GM21515 (cell line): Measurements from ENCODE around the gene PCDH9.

Experiments used
- ATAC-seq: cut with Tn5 transposase; IDR thresholded peaks from one replicate; pipeline ENCODE4 v1.9.1; 2021; ENCODE audit not compliant: unreplicated experiment

Gene PCDH9, protein sequence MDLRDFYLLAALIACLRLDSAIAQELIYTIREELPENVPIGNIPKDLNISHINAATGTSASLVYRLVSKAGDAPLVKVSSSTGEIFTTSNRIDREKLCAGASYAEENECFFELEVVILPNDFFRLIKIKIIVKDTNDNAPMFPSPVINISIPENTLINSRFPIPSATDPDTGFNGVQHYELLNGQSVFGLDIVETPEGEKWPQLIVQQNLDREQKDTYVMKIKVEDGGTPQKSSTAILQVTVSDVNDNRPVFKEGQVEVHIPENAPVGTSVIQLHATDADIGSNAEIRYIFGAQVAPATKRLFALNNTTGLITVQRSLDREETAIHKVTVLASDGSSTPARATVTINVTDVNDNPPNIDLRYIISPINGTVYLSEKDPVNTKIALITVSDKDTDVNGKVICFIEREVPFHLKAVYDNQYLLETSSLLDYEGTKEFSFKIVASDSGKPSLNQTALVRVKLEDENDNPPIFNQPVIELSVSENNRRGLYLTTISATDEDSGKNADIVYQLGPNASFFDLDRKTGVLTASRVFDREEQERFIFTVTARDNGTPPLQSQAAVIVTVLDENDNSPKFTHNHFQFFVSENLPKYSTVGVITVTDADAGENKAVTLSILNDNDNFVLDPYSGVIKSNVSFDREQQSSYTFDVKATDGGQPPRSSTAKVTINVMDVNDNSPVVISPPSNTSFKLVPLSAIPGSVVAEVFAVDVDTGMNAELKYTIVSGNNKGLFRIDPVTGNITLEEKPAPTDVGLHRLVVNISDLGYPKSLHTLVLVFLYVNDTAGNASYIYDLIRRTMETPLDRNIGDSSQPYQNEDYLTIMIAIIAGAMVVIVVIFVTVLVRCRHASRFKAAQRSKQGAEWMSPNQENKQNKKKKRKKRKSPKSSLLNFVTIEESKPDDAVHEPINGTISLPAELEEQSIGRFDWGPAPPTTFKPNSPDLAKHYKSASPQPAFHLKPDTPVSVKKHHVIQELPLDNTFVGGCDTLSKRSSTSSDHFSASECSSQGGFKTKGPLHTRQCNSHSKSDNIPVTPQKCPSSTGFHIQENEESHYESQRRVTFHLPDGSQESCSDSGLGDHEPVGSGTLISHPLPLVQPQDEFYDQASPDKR (N-terminal part only)

DNA sequence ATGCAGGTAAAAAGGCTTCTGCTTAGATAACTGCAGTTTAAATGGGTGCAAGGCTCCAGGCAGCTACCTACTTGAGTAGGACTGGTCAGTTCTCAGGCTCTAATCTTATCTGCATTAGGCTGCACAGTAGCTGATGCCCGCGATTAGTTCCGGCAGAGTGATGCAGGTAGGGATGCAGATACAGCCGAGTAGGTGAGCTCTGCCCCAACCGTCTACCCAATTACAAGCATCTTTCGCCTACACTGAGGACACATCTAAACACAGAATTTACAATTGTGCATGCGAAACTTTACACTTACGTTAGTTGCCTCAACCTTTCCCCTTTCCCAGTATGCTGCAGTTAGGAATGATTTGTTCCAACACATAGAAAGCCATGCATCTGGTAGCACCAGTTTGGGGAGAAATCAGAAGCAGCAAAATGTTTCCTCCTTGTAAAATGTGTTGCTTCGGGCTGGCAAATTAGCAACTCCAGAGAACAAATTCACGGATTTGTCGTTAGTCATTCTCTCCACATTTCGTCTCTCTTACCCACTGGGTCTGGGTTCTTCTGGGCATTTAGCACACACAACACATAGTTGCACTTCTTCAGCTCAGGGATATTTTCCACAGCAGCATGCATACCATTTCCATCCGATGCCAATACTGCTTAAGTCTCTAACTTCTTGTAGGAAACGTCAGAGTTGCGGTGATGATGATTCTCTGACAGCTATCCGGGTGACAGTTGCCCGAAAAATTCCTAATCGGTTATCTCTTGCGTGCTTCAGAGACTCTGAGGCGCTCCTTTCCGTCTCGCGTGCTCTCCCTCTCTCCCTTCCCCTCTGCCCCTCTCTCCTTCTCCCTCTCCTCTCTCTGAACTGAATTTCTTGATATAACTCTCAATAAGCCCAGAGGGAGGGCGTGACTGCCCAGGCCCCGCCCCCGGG is at the start of gene PCDH9:
TSS of gene PCDH9 (minus strand) at position 856 of the 923 bp plus-strand sequence. CDS start 1,896 bp downstream, outside the sequence.
- peak; percentile 2 for ATAC-seq

DNA sequence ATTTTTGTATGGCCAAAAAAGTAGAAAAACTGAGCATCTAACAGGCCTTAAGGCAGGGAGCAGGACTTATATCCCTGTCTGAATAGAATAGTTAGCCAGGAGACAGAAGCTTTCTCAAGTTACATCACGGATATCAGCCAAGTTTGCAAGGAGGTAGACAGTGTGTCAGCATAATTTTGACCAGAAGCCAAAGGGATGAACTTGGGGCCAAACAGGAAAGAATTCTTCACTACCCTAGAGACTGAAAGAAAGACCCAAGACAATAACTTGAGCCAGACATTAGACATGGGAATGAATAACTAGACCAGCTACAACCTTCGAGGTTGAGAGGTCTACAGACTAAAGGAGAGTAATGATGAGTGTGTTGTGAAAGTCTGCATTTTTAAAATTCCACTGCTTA is 48.1 kb upstream of the PCDH9 start:
- no peak for ATAC-seq

DNA sequence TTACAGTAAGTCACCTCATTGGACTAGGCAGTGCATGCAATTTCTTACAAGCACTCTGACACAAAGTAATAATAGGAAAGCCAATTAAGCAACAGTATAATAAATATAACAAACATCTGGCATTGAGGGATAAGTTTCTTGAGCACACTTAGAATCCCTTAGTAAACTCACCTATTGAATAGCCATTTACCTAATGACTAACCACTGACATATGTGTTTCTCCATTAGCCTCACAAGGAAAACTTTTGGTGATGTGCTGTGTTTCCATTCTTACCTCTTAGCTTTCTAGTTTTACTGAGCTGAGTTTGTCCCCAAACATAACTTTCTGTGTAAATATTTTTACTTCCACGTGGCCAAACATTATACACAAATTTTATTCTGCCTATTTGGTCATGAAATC is 47.4 kb upstream of the PCDH9 start:
- ATAC-seq, result no peak

DNA sequence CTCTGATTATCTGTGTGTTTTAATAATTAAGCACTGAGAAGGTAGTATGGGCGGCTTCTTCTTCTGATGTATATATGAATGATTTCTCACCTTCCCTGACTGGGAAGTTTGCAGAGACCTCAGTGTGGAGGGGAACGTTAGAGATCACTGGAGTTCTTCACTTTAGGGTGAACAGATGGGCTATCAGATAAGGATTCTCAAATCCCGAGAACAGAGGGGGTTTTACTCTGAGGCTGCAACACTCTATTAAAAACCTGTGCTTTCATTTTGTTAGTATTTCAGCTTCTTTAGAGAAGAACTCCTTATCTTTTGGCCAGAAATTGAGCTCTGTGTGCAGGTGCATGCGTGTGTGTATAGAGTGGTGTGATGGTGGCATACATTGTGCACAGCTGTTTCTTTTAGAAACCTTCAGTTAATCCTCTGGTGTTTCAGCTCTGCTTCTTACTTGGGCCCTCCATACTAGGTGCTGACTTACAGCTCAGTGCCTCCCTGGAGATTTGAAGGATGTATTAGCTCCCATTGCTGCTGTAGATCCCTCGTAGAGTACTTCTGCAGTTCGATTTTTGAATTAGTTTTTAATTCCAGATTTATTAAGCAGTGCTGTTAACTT is 45.3 kb upstream of the PCDH9 start:
- ATAC-seq, result no peak

DNA sequence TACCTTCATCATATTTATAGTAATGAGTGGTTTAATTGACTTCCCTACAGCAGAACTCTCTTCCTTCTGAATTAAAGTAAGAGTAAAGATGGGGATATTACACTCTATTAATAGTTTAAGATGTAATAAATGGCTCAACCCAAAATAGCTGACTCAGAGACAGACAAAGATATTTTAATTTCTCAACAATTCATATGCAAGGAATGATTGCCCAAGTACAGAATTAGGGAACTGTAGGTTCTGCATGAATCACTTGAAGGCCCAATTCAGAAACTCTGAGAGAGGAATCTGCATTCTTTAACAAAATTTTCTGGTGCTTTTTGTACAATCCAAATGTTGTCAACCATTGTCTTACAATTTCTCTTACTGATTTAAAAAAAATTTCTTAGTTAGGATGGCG is 42.9 kb upstream of the PCDH9 start:
- ATAC-seq, result no peak

DNA sequence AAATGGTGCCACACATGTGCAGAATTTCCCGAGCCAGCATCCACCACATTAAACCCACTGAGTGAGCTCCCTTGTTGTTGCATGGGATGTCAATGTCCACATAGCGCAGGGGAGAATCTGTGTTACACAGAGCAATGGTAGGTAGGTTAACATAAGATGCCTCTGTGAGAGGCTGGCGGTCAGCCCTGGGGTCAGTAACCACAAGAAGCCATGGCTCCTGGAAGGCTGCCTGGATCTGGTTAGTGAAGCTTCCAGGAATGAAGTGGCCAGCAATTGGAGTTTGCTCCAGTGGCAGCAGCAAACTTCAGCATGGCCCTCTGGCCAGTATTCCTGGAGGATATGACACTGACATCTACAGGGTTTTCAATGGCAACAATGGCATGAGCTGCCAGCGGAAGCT is 37.0 kb upstream of the PCDH9 start:
- no peak for ATAC-seq

DNA sequence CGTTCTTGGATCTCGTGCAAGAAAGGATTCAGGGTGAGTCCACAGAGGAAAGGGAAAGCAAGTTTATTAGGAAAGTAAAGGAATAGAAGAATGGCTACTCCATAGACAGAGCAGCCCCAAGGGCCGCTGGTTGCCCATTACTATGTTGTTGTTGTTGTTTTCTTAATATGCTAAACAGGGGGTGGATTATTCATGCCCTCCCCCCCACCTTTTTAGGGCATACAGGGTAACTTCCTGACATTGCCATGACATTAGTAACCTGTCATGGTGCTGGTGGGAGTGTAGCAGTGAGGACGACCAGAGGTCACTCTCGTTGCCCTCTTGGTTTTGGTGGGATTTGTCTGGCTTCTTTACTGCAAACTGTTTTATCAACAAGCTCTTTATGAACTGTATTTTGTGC is 29.1 kb upstream of the PCDH9 start:
- ATAC-seq, result no peak

DNA sequence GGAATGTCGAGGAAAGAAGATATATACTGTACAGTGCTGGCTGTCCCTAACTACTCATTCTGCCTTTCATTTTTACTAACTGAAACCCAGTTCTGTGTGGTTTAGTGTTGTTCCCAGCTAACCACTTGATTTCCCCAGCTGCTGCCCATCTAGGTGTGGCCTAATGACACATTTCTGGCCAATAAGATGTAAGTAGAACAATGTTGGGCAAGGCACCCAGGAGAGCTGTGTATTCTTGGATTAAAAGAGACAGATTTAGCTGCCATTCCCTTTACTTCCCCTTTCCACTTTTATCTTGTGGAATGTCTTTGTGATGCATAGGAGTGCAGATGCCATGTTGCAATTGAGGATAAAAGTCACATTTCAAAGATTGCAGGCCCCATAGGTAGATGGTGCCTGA is 28.3 kb upstream of the PCDH9 start:
- ATAC-seq, result no peak

DNA sequence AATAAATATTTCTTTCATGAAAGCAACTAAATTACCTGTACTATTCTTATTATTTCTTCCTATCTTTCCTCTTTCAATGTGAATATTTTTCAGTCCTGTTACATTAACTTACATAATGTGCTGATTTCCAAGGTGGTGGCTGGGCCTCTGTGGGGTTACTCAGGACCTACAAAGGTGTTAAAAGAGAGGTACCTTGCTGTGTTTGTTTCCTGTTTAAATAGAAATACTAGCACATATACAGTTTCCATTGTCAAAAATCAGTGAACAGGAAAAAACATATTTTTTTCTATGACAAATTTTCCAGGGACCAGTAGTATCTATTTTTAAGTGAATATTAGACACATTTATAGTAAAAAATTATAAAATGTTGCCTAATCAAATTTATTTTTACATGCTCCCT is 8.7 kb upstream of the PCDH9 start:
- ATAC-seq, result no peak

DNA sequence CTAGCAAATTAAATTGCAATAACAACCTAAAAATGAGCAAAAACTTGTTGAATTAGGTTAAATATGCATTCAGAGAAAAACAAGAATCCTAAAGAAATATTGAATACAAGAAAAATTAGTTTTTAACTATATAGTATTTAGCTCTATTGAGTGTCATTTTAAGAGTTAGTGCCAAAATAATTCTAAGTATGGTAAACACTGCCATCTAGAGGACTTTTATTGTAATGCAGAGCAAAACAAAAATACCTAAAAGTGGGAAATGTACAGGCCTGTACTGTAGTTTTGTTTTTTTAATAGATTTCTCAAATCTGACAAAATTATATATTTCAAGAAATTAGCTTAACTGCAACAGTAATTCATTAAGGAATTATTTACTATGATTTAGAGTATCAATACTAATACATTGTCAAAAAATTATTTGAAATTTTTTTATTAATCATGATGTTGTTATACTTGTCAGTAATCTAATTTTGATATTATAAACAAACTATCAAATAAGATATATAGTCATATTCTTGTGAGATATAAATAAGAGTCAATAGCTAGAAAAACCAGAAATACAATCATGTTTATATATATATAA is 8.2 kb upstream of the PCDH9 start:
- ATAC-seq, result peak; percentile 83

DNA sequence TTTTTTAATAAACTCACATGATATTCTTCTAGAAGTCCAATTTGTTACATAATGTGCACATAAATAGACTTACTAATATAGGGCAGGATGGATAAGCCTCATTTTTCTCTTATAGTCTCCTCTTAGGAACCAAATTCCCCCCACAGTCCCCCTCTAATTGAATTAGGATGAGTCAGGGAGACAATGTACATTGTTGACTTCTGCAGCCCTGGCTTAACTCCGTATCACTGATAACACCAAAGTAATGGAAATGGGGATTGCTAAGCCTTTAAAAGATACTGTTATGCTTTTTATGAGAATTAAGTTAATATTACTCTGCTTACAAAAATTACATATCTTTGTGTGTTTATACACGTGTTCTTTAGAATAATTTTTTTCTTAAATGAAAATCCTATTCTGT is 5.1 kb upstream of the PCDH9 start:
- no peak for ATAC-seq

DNA sequence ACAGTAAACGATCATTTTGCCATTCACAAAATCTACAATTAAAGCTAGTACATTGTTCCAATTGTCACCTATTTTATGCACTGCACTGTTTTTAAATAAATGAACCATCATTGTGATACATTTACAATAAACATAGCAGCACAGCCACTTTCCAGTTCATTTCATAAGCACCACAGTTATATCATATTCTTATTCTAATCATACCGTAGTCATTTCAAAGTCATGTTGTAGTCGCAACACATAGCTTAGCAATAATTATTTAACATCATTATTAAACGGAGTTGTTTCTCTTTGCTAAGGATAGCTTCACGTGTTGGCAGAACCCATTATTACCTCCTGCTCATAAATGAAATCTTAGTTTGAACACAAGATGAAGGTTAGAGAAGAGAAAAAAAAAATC is 2.2 kb upstream of the PCDH9 start:
- ATAC-seq, result no peak

DNA sequence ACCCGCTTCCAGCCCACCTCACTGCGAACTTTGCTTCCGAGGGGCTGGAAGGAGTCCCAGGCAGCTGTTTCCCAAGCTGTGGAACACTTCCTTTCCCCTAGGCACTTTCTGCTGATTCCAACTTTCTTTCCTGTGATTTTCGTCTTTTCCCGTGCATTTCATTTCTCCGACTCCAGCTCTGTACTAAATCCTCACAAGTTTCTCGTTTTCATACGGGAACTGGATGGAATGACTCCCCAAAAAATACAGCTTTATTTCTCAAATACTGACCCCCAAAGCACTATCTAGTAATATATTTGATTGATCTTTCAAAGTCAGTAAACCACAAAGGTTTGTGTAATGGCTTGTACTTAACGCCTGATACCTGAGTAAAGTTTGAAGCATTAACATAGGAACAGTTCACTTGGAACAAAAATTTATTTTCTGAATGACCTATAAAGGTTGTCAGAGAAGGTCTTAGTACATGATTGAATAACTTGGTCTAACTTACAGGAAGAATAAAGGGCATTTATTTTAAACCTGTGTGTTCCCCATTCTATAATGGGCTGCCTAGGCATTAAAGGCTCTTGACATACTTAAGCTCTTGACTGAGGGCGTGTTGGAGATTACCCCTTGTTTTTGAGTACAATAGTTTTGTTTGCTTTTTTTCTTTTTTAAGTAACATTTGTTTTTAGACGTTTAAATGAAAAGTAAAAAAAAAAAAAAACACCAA is 1.3 kb upstream of the PCDH9 start:
- ATAC-seq, result no peak

DNA sequence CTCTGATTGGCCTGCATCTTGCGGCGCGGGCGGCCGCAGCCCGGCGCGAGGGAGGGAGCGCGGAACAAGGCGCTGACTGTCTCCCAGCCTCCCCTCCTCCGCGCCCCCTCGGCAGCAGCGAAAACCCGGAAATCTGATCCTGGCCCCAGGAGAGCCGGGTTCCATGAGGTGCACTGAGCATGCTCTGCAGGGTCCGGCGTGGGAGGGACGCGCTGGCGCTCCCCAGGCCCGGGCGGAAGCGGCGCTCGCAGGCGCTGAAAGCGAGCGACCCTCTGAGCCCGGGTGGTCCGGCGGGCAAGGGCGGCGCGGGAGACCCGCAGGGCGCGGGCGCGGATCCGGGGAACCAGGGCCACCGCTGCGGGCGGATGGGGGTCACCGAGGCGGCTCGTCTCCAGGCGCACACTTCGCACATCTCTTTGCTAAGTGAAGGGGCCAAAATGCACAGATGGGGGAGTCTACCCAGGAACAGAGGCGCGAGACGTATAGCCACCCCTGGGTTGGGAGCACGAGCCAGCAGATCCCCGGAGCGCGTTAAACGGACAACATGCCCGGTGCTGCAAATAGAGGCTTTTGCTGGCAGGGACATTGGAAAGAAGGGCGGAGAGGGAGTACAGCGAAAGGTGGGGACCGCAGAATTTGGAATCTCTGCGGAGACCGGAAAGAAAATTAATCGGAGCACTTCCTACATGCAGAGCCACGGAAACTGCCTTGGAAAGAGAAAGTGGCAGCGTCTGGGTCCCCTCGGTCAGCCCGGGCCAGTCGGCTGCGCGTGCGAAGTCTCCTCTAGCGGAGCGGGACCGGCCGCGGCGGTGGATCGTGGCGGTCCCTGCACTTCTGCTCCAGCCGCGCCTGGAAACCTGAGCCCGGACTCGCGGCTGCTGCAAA is 510 bp upstream of the PCDH9 start:
- ATAC-seq, result peak; percentile 99

DNA sequence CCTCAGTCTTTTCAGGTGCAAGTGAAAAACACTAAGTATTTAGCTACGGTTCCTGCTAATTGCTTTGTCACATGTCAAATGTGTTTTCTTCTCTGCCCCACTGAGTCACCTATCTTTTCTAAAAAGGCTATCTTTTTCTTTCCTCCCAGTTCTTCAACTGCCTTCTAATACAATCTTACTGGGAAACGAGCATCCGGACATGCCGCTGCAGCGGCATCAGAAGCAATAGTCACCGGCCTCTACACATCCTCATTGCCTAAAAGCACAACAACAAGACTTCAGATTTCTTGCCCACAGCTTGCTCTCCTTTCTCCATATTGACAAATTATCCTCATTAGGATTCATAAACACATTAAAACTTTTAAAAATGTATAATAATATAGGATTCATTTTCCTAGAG is 1.2 kb downstream of the PCDH9 start:
- ATAC-seq, result no peak

DNA sequence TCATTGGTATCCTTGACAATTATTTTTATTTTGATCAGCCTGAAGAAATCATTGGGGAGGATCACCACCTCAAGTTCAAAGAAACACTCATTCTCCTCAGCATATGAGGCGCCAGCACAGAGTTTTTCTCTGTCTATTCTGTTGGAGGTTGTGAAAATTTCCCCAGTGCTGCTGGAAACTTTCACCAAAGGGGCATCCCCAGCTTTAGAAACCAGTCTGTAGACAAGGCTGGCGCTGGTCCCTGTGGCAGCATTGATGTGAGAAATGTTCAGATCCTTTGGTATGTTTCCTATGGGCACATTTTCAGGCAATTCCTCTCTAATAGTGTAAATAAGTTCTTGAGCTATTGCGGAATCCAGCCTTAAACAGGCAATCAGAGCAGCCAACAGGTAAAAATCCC is 2.1 kb downstream of the PCDH9 start:
- no peak for ATAC-seq

DNA sequence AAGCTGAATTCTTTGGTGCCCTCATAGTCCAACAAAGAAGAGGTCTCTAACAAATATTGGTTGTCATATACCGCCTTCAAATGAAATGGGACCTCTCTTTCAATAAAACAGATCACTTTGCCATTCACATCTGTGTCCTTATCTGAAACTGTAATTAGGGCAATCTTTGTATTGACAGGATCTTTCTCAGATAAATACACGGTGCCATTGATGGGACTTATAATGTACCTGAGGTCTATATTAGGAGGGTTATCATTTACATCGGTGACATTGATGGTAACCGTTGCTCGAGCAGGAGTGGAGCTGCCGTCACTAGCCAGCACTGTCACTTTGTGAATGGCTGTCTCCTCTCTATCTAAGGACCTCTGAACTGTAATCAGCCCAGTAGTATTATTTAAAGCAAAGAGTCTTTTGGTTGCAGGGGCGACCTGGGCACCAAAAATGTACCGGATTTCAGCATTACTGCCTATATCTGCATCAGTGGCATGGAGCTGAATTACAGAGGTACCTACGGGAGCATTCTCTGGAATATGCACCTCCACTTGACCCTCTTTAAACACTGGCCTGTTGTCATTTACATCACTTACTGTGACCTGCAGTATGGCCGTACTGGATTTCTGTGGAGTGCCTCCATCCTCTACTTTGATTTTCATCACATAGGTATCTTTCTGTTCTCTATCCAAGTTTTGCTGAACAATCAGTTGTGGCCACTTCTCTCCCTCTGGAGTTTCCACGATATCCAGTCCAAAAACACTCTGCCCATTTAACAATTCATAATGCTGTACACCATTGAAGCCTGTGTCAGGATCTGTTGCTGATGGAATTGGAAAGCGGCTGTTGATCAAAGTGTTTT is 2.8 kb downstream of the PCDH9 start:
- ATAC-seq, result no peak
